NCI-H128 (cell line): ENCODE measurements around the gene DAPK2.

Source experiments
- DNase-seq: peaks from one replicate; lab custom pipeline; 2025; ENCODE audit not compliant: unreplicated experiment; lab: John Stamatoyannopoulos, UW

Gene DAPK2

DNA sequence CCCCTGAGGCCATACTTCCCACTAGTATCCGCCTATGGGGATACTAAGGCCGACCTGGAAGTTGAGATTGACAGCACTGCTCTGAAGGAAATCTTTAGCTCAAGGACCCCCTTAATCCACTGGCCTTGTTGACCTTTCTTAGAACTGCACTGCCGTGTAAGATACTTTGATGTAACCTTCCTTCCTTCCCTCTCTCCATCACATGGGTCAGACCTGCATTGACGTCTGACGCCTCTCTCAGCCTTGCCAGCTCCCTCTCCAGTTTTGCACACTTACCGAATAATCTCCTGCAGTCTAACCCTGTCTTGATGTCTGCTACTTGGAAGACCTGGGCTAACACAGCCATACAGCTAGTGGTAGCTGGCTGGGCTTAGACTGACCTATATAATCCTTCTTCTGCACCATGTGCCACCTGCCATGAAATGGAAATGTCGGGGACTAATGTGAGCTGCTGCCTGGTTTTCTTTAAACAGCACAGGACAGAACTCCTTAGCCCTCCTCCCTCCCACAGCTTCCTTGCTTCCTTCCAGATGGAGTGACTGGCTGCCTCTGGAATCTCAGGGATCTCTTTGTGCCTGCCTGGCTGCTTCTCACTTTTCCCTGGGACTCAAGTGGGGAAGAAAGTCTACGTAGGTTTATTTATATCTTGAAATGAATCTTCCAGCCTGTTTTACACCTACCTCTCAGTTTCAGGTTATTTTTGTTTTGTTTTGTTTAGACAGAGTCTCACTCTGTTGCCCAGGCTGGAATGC, 173.3 kb downstream of the DAPK2 start:
- DNase-seq: no peak

DNA sequence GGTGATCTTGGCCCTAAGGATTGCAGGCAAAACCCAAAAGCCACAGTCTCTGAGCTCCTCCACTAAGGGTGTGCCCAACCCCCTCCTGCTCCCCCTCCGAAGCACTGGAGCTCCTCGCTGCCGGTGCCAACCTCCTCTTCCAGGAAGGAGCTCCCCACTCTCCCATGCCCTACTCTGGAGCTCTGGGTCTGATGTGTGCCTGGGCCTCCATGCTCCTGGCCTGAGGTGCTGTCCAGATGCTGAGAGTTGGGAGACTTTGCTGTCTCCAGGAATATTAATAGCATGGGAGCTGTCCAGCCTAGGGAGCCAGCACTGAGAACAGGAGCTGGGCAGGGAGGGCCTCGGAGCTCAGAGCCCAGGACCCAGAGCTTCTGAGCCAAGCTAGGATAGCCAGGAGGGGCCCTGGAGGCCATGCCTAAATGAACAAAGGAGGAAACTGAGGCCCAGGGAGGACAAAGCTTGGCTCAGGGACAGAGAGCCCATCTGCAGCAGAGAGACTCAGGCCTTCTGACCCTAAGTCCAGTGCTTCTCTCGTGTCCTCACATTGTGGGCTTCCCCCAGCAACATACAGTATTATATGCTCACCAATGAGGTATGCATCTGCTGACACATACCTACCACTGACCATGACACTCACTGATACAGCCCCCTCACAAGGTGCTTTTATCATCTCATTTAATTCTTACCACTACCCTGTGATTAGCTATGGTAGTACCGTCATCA, 175.6 kb downstream of the DAPK2 start:
- no peak for DNase-seq

DNA sequence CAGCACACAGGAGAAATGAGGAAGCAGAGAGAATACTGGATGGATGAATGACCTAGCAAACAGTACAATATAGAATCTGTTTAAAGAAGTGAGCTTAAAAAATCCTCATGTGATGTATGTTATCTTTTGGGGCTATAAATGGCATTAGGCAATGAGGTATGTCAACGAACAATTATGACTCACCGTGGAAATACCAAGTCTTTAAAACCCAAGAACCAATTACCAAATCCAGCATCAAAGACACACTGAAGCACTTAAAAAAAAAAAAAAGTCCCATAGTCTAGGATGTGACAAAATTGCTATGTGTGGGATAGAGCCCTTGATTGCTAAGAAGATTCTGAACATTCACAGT, 176.3 kb downstream of the DAPK2 start:
- DNase-seq: no peak

DNA sequence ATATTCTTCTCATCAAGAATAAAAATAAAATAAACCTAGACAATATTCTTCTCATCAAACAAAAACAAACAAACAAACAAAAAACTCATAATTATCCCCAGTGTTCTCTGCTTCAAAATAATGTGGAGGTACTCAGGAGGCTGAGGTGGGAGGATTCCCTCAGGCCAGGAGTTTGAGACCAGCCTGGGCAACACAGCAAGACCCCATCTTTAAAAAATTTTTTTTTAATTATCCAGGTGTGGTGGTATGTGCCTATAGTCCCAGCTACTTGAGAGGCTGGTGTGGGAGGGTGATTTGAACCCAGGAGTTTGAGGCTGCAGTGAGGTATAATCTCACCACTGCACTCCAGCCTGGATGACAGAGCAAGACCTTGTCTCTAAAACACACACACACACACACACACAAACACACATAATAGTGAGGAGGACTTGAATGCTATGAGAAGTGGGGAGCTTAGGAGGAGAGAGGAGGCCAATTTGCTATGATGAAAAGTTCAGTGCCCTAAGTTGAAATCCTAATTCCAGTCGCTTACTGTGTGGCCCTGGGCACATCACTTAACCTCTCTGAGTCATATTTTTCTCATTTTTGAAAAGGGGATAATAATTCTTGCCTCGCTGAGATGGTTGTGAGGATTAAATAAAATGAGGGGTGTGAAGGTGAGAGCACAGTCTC, 176.8 kb downstream of the DAPK2 start:
- DNase-seq: no peak

- no peak for DNase-seq
Observed at GRCh38 chr15:63864186-63864585, 182.1 kb downstream of the DAPK2 start.

- no peak for DNase-seq
Observed at GRCh38 chr15:63861946-63862517, 184.3 kb downstream of the DAPK2 start.

- no peak for DNase-seq
Observed at GRCh38 chr15:63860555-63860954, 185.7 kb downstream of the DAPK2 start.

- no peak for DNase-seq
Observed at GRCh38 chr15:63860155-63860554, 186.1 kb downstream of the DAPK2 start.

- no peak for DNase-seq
Observed at GRCh38 chr15:63858881-63859280, 187.4 kb downstream of the DAPK2 start.

- DNase-seq: no peak
Observed at GRCh38 chr15:63858448-63858847, 187.8 kb downstream of the DAPK2 start.

DNA sequence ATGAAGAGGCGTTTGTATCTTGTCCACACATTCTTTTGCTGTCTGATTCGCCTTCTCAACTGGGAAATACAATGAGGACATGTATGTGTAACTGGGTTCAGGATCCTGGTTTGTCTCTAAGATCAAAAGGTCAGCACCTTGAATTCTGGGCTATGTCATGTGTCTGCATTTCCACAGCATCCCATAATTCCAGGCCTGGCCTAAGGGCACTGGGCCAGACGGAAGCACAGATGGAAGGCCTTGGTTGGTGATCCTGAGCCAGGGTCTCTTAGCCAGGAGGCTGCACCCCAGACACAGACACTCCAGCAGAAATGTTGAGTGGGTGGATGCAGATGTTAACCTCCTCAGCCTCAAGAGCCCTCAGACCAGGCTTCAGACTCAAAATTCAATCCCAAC, 188.8 kb downstream of the DAPK2 start:
- DNase-seq: no peak
